Upper lobe of left lung (tissue), 4 donors: Measurements from ENCODE around the gene NAA15.

Source experiments
- CTCF ChIP-seq, 6 experiments: fragments of 450-650 bp in 4 of 6; fragments of 200-600 bp in 2 of 6; sonication (generic) in 2 of 6; IDR thresholded peaks; one replicate each; pipeline ENCODE4 v1.5.1; 2016 to 2019; ENCODE audit warnings: antibody characterized with exemption in 6 of 6
- EP300 ChIP-seq, 4 donors: sonication (generic); formaldehyde crosslinking; IDR thresholded peaks; one replicate each; pipeline ENCODE4 v1.5.1; 2017; ENCODE audit warnings: antibody characterized with exemption in 4 of 4, control low read depth in 2 of 4
- POLR2A ChIP-seq, 4 donors: fragments of 450-650 bp; IDR thresholded peaks; one replicate each; pipeline ENCODE4 v1.5.1; 2016 to 2017; ENCODE audit warnings: antibody characterized with exemption in 4 of 4, mild to moderate bottlenecking in 2 of 4
- POLR2AphosphoS5 ChIP-seq, 2 donors: sonication (generic); formaldehyde crosslinking; IDR thresholded peaks; one replicate each; pipeline ENCODE4 v1.5.1; 2017; ENCODE audit warnings: antibody characterized with exemption in 2 of 2

- TF ChIP-seq POLR2A (IDR thresholded peaks at IDR 0.05) (no peak), CTCF (IDR thresholded peaks at IDR 0.05) (no peak), POLR2AphosphoS5 (IDR thresholded peaks at IDR 0.05) (no peak), EP300 (IDR thresholded peaks at IDR 0.05) (no peak)
Measured at GRCh38 chr4:139265654-139266053, 35.7 kb upstream of the NAA15 start.
